C1 segment of cervical spinal cord (tissue), 14 donors: Measurements from ENCODE around the gene RPS27L.

Experiments
- DNase-seq, 14 donors: peaks; one replicate each; lab custom pipeline; 2025; lab: John Stamatoyannopoulos, UW

The RPS27L gene

DNA sequence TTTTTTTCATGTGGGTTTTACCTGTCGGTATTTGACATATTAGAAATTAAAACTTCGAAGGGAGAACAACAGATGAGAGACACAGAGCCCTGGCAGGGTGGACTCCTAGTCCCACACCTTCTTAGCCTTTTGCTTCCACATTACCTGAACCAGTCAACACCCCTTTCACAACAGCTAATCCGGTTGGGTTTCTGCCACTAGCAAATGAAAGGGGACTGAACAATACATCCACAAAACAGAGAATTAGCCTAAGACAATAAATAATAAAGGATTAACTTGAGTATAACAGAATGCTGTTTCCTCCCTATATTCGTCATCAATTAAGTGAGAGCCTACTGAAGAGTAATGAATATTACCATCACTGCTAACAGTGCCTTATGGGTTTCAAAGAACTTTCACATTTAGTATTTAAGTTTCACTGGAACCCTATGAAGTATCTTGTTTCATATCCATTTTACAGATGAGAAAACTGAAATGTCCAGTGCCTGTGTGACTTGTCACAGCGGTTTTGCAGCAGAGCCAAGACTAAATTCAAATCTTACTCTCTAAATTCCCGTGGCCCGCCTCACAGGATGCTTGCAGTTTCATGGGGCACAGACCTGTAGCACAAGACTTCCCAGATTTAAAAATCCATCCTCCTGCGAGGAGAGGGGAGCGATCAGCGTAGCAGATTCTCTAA is 31.1 kb upstream of the RPS27L start:
- DNase-seq: no peak

DNA sequence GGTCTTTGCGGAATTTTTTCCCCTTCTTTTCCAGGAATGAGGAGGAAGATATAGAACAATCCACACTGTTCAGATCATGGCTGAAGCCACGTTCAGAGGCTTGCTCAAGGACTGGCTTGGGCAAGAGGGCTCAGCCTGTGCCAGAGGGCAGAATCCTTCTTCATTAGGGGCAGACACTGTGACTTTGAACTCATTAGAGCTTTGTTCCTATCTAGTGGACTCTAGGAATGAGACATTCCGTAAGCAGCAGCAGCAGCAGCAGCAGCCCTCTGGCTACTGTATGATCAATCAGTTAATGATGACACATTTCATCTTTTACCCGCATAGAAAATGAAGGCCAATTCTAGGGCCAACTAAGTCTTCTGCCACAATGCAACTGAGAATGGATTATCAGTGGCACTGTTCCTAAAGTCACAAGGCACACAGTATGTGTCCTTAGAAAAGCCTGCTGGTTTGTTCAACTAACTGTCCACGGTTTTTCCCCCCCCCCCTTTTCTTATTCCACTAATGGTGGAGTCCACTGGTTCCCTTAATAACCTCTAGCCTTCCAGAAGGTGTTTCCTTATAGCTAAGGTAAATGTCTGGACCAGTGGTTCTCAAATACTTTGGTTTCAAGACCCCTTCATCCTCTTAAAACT is 30.4 kb upstream of the RPS27L start:
- DNase-seq: no peak

DNA sequence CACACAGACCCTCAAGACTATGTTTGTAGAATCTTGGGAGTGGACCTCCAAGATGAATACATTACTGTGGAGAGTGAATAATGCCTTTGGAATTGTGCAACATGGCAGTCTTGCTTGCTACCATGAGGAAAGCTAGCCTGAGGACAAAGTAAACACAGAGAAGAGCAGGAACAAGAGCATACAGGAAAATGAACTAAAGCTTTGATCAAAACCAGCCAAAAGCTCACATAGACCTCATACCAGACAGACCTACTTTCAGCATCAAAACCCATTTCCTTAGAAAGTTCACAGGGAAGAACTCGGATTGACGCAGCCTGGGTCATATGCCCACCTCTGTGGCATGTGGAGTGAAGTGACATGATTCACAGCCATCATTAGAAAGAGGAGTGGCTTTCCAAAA is 28.8 kb upstream of the RPS27L start:
- DNase-seq: no peak

DNA sequence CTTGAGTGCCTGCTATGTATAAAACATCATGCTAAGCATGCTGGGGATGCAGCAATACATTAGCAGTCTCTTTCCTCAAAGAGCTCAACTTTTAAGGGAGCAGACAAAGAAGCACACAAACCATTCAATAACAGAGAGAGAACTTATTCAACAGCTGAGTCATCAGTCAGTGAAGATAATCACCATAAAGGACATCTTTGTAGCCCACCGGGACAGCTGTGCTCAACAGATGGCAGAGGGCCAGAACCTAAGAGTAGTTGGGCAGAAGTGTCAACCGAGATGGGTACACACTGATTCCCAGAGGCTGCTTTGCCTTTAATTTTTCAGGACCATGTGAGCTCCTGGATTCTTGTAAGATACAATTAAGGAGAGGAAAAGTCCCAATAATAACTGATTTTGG is 27.9 kb upstream of the RPS27L start:
- peak in 2 of 14 donors; percentile 20 to 23 for DNase-seq

DNA sequence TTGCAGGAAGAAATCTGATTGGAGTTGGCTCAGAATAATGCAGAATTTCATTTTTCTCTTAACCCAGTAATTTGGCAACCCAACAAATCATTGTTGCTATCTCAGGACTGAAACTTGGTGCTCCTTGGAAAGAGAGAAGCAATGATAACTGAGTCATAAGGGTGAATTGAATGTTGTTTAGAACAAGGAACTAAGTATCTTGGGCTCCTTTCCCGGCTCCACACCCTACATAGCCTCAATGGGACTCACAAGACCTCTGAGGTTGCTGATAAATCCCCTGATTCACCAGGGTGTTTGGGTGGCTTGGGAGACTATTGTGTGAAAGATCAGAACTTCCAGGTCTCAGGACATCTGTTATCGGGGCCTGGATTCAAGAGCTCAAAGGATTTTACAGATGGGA is 24.4 kb upstream of the RPS27L start:
- no peak for DNase-seq

DNA sequence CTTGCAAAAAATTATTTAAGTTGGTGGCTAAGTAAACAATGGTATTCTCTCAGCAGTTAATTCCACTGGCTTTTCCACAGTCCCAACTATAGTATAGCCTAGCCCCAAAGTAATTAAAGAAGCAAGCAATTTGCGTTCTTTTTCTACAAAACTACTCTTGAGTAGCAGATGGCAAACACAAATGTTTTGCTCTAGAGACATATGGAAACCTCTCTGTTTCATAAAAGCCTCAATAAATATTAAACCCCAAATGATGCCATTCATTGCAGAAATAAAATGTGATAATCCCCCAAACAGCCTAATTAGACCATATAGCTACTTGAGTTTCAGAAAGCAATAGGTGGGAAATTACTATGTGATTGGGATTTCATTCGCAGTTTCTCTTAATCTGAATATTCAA is 23.5 kb upstream of the RPS27L start:
- no peak for DNase-seq

DNA sequence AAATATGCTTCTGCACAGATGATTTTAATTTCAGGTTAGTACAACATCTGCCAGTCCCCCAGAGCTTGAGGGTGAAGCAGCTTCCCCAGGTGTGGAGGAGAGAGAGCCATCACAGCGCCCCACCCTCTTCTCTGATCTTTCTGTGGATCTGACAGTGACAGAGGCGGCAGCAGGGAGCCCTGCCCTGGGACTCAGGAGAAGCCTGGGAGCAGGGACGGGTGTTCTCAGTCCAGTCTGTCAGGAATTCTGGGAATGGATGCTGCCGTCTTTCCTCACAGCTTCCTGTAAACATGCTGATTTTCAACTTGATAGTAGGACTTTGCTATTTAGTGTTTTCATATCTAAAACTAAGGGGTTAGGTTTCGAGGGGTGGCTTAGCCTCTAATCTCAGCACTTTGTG is 20.8 kb upstream of the RPS27L start:
- DNase-seq: no peak

DNA sequence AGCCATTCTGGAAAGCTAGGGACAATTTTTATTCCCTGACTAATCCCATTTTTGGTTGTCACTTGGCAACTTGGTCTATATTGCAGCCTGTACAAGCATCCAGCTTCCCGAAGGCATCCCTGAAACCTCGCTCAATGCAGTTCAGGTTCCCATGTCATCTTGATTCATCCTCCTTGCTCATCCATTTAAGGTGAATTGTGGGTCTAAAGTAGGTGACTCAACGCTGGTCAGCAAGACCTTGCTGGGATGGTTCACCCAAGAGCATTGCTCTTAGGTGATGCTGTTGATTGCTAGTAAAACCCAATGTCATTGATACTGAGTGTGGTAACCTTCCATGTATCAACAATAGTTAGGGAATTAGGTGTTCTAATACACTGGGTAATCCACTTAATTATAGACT is 19.0 kb upstream of the RPS27L start:
- DNase-seq: no peak

DNA sequence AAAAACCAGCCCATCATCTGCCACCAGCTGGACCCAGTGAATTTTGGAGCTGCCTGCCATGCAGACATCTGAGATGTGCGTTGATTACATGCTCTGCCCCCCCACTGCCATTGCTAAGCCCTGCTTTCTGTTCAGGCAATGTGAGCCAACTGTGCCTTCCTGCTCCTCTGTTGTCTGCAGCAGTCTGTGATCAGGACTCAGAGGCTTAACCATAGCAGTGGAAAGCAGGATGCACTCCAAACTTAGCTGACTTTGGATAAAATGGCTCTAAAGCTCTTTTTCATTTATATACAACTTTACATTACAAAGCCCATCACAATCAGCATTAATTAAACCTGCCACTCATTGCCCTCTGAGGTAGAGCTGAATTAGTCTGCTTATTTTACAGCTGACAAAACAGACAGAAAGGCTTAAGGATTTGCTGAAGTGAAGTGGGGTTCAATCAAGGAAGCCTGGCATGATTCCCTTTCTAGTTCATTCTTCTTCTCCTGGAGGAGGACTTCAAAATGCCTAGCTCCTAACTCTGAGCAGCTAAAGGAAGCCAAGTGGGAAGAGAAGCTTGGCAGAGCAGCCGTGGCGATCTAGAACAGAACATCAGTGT is 15.7 kb upstream of the RPS27L start:
- peak in 1 of 14 donors; percentile 6 for DNase-seq

DNA sequence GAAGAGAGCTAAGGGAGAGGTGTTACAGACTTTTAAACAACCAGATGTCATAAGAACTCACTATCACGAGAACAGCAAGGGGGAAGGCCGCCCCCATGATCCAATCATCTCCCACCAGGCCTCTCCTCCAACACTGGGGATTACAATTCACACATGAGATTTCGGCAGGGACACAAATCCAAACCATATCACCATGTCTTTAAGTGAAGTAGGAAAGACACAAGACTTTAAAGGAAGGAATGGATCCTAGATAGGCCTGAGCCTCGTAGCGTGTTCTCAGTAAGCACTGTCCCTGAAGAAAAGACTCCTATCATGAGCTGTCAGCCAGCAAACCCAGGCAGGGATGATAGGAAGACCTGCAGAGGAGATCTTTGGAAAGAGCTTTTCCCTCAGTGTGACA is 15.1 kb upstream of the RPS27L start:
- DNase-seq: no peak

DNA sequence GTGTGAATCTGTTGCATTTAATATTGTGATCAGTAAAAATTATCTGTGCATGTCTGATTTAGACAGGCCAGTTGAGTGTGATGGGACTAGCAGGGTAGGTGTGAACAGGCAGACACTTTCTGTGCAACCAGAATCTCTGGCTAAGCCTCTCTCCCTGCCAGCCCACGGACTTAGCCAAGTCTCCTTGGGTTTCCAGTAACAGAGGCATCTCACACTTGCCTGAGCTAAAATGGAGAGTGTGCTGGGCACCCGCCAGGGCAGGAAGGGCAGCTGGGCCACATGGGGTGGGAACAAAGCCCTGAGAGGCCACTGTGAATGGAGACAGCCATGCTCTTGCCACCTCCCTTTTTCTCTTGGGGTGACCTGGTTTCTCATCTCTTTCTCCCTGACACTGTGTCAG is 12.5 kb upstream of the RPS27L start:
- DNase-seq: peak in 6 of 14 donors; percentile 1 to 26 (median 10)

DNA sequence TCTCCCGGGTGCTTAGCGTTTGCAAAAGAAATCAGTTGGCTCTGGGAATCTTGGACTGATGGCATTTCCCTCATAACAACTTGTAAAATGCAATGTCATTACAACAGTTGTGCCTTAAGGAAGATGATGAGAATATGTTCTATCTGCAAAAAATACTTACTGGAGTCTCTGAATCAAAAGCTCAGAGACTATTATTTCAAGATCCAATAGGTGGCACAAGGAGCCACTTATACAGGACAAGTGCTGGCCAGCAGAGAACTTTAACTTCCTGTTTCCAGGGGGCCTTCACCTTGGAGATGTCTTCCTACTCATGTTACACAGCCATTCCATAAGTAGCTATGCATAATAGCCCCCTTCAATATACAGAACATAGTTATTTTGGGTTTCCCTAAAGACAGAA is 8.9 kb upstream of the RPS27L start:
- no peak for DNase-seq

DNA sequence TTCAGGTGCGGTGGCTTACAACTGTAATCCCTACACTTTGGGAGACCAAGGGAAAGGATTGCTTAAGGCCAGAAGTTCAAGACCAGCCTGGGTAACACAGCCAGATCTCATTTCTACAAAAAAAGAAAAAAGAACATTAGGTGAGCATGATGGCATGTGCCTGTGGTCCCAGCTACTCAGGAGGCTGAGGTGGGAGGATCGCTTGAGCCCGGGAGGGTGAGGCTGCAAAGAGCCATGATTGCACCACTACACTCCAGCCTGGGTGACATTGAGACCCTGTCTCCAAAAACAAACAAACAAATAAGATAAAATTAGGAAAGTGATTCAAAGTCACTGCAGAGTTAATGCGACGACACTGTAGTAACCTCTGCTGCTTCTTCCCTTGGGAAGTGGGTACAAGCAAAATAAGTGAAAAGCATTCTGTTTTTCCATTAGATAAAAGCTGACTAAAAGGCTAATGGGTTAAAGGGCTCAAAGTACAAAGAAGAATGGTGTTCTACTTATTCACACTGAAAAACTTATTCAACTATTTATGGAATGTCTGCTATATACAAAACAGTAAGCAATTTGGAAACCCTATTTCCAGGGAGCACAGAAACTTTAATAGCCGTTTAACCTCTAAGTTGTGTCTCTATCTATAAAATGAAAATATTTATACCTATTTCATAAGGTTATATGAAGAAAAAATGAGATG is 8.0 kb upstream of the RPS27L start:
- DNase-seq: no peak

DNA sequence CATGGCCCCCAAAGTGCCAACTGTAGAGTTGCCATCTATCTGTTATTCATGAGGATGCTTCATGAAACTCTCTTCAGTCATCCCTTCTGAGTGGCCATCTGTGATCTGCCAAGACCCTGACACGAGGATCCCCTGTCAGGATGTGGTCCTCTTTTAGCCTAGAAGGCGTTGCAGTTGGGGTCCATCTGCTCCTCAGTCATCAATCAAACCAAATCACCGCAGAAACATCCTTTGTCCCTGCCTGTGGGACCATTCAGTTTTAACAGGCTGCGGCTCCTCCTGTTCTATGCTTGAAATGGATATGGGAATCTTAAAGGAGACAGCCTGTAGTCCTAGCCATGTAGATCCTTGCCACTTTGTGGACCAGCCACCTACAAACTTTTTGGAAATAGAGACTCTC is 5.9 kb upstream of the RPS27L start:
- DNase-seq: no peak

DNA sequence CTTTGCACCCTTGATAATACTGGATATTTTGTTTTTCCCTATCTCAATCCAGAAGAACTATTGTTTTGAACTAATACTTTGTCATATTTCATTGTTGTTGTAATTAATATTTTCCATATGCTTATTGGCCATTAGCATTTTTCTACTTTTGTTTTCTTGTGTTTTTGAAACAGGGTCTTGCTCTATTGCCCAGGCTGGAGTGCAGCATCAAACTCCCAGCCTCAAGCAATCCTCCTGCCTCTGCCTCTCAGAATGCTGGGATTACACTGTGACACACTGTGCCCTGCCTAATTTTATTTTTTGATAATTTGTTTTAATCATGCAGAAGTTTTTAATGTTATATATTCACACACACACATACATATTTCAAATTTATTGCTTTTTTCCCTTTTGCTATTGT is 3.4 kb upstream of the RPS27L start:
- no peak for DNase-seq

DNA sequence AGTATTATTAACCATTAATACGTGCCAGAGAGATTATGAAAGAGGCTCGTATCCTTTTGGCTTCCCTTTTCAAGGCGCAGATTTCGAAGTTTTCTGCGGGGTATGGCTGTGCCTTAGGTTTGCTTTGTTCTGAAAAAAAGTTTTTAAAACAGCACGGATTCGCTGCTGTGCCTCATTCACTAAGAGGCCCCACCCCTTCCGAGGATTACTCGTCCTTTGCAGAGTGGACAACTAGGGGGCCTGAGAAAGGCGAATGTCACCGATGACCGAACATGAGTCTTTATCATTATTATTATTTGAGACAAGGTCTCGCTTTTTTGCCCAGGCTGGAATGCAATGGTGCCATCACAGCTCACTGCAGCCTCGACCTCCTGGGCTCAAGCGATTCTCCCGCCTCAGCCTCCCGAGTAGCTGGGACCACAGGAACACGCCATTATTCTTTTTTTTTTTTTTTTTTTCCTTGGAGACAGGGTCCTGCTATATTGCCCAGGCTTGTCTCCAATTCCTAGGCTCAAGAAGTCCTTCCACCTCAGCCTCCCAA is 684 bp upstream of the RPS27L start:
- DNase-seq: peak in 9 of 14 donors; percentile 6 to 55 (median 38)

DNA sequence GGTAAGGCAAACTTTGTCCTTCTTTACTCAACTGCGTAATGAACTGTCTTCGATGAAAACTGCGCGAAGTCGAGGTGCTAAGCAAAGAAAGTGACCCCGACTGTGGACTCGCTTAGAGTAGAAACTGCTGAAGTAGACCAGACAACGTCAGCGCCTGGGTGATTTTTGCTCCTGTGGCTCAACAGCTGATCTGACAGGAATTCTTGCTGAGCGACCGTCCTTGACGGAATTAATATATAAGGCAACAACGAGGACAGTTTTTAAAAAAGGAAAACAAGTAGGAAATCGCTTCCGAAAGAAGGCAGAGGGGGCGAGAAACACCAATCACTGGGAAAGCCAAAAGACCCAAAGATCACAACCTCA is 541 bp downstream of the RPS27L start:
- DNase-seq: peak in 8 of 14 donors; percentile 42 to 72 (median 56)

DNA sequence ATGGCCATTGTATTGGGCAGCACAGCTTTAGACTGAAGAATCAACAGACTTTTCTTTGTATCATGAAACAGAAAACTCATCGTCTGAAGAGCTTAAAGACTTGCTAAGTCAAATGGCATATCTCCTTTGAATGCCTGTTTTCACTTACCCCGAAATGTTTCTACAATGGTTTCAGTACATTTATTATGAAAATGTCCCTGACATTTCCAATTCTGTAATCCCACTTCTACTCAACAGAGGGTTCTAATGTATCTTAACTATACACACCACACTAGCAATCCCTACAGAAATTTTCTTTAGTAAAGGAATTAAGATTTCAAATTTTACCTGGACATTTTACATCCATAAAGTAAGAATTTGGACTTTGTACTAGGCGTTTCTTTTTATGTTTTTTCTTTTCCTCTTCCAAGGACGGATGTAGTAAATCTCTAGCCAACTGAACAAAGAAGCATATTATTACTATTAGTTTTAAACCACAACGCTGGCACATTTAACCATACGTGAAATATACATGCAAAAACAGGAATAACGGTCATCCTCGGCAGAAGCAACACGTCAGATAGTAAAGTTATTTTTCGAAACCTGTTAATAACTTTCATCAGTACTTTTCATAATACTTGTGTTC is 1.1 kb downstream of the RPS27L start:
- no peak for DNase-seq

DNA sequence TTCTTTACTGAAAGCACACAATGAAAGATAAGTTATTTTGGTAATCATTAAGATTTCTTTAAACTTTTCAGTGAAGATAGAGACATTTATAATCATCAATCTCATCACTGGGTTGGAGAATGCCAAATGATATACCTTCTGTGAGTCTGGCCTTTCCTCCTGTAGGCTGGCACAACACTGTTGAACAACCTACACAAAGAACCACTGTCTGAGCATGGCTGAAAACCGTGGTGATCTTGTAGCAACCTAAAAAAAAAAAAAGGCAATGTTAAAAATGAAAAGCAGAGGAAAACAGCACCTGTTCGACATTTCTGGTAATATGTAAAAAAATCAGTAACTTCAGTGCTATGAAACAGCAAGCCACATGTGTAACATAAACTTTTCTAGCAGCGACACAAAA is 1.8 kb downstream of the RPS27L start:
- no peak for DNase-seq

DNA sequence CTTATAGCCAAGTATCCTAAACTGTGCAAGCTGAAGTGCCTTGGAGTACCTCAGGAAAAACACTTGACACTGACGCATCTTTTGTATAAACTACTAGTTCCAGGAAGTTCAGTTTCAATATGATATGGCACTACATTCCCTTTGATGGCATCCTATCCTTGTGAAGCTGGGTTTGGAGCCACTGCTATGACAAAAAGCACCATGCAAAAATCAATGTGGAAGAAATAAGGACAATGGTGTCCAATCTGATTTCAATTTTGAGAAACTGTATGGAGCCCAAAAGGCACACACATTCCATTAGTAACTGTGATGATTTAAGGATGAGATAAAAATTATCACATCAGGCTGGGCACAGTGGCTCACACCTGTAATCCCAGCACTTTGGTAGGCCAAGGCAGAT is 5.6 kb downstream of the RPS27L start:
- no peak for DNase-seq

DNA sequence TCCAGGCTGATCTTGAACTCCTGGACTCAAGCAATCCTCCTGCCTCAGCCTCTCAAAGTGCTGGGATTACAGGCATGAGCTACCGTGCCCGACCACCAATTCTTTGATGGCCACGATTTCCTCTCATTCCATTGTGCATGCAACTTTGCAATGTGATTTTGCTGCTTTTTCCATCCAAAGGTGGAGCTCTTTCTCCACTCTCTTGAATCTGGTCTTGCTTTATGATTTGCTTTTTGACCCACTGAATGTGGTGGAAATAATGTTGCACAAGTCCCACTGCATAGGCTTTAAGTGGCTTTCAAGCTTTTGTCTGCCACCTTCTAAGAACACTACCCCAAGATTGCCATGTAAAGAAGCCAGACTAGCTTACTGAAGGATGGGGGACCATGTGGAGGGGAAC is 10.6 kb downstream of the RPS27L start:
- no peak for DNase-seq

DNA sequence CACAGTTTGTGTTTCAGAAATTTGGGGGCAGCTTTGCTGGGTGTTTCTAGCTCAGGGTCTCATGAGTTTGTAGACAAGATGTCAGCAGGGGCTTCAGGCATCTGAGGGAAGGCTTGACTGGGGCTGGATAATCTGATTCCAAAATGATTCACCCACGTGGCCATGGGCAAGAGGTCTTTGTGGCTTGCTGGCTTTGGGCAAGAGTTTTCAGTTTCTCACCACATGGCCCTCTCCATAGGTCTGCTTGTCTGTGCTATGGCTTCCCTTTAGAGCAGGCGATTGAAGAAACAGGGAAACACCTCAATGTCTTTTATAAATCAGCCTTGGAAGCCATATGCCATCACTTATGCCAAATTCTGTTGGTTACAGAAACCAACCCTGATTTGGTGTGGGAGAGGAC is 11.9 kb downstream of the RPS27L start:
- DNase-seq: no peak
